NCI-H2081 treated with DMSO at 0.1 percent for 48 hours (cell line): ENCODE results near the gene CYGB.
A peak's percentile ranks its signal among the peaks of the same experiment; 100 is the strongest.
"Not testable (repeated sequence)": the region's sequence is repeated elsewhere in the genome, so short reads cannot be mapped to it uniquely, and the experiment has no call there.

ENCODE experiments used
- DNase-seq: peaks from one replicate; lab custom pipeline; 2025; lab: John Stamatoyannopoulos, UW

CYGB gene

DNA sequence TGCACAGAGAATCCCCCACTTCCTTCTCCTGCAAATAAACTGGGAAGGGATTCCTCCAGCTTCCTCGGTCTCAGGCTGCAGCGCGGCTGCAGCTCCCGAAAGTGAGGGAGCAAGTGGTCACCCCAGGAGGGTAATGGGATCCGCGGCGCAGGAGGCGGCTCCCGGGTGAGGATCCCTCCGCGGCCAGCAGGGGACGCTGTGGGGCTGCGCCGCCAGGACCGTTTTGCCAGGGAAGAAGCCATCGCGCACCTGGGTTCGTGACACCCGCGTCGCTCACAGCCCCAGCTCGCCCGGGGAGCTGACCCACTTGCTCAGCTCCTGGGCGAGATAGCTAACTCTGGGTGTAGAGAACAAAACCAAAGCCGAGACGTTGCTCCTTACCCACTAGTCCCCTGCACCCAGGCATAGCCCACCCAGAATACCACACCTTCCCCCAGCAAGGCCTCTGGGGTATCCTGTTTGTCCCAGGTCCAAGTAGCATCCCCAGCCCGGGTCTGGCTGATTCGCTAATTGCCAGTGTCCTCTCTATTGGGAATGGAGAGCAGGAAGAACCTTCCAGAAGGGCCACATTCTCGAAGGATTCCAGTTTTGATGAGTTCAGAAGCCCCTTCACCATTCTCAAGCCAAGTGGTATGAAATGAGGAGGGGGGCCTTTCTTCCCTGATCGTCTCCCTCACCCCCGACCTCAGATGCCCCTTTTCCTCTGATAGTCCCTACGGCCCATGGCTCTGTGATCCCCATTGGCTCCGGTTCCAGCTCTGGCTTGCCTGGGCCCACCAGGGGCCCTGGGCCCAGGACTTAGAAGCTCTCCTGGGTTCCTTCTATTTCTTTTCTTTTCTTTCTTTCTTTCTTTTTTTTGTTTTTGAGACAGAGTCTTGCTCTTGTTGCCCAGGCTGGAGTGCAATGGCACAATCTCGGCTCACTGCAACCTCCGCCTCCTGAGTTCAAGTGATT, 14.1 kb downstream of the CYGB start:
- peak; percentile 25 for DNase-seq

DNA sequence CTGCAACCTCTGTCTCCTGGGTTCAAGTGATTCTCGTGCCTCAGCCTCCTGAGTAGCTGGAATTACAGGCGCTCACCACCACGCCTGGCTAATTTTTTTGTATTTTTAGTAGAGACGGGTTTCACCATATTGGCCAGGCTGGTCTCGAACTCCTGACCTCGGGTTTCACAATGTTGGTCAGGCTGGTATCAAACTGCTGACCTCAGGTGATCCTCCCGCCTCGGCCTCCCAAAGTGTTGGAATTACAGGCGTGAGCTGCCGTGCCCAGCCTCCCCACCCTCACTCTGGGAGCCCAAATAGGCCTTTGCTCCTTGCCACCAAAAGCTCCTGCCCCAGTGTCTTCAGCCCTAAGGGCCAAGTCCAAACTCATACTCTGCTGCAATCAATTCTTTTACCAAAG, 15.8 kb downstream of the CYGB start:
- DNase-seq, result not testable (repeated sequence)

DNA sequence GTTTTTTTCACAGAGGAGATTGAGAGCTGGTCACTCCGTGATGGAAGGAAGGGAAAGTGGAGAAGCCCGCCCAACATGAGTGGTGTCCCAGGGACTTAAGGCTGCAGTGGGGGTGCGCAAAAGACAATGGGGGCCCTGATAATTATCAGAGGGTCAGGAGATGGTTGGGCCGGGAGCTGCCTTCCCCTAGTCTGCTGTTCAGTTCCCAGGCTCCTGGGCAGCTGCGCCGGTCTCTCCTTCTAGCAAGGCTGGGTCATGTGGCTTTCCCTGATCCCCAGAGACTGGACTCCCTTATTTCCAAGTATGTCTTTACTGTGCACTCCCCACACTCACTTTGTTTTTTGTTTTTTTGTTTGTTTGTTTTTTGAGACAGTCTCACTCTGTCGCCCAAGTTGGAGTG, 16.2 kb downstream of the CYGB start:
- DNase-seq, result no peak

DNA sequence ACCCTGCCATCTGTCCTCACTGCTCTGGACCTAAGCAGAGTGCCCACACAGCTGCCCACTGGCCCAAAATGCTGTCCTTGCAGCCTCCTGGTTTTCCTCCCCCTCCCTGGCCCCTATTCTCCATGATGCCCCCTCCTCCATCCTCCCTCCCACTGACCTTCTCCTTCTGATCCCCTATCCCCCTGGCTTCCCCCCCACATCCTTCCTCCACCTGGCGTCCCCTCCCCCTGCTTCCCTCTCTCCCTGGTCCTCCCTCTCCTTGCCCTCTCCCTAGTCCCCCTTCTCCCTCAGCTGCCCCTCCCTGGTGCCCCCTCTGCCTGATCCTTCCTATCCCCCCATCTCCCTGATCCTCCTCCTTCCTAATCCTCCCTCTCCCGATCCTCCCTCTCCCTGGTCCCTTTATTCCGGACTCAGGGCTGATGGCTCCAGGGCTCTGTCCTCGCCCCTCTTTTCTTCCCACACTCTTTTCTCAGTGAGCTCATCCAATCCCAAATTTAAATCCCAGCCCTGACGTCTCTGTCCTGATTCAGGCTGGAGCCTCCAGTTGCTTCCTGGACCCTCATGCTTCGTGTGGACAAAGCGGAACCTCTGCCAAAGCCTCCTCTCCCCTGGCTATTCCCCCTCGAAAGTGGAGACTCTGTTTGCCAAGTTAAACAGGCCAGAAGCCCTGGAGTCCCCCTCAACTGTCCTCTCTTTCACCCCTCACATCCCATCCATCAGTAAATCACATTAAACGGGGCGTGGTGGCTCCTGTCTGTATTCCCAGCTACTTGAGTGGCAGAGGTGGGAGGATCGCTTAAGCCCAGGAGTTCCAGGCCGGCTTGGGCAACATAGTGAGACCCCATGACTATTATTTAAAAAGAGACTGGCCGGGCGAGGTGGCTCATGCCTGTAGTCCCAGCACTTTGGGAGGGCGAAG, 18.2 kb downstream of the CYGB start:
- DNase-seq, result no peak

DNA sequence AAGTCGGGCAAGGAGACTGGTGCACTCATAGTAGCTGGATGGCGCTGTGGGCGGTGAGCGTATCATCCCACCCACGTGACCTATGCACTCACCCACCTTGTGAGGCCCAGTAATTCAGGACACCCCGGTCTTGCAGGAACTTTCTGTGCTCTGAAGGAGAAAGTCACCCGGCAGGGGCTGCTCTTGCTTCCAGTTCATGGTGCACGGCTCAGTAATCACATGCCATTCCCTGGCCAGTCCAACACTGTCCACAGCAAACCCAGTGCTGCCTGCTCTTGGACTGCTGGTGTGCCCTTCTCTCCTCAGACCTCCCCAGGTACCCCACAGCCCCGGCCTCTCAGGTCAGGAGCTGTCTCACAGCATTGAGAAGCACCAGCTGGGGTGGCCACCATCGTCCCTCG, 19.9 kb downstream of the CYGB start:
- DNase-seq, result no peak

DNA sequence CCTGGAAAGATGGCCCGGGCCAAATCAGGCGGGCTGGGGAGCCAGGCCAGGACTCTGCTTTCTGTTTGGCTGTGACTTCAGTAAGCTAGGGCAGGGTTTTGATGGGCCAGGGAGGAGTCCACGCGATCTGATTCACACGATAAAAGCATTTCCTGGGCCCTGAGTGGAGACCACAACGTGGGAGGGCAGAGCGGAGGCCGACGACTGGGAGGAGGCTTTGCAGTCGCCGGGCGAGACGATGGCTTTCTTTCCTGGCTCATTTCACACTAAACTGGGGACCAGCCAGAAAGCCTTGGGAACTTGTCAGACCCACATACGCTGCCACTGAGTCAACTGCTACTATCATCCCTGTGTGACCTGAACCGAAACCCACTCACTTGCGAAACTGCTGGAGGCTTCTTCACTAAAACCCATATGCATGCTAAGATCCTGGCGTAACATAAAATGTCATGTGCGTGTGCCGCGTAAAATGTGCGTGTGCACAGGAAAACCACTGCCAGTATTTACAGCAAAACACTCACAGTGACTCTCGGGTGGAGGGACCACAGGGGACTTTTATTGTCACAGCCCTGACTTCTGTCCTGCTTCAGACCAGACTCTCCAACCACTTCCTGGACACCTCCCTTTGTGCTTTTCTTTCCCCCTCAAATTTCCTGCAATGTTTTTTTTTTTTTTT, 22.1 kb downstream of the CYGB start:
- DNase-seq, result no peak

DNA sequence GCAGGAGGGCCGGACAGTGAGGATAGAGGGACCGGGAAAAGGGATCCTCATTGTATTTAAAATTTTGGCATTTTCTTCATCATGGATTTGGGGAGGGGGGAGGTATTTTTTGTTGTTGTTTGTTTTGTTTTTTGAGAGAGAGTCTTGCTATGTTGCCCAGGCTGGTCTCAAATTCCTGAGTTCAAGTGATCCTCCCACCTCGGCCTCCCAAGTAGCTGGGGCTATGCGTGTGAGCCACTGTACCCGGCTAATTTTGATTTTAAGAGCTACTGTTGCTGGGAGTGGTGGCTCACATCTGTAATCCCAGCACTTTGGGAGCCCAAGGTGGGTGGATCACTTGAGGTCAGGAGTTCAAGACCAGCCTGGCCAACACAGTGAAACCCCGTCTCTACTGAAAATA, 23.2 kb downstream of the CYGB start:
- DNase-seq, result not testable (repeated sequence)

DNA sequence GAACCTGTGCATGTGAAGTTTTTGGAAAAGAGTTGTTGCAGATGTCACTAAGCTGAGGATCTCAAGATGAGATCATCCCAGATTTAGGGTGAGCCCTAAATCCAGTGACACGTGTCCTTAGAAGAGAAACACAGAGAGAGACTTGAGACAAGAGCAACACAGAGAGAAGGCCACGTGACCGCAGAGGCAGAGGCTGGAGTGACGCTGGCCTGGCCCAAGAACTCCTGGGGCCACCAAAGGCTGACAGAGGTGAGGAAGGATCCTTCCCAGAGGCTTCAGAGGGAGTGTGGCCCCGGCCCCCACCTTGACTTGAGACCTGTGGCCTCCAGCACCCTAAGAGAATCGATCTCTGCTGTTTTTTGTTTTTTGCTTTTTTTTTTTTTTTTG, 24.2 kb downstream of the CYGB start:
- DNase-seq, result no peak

DNA sequence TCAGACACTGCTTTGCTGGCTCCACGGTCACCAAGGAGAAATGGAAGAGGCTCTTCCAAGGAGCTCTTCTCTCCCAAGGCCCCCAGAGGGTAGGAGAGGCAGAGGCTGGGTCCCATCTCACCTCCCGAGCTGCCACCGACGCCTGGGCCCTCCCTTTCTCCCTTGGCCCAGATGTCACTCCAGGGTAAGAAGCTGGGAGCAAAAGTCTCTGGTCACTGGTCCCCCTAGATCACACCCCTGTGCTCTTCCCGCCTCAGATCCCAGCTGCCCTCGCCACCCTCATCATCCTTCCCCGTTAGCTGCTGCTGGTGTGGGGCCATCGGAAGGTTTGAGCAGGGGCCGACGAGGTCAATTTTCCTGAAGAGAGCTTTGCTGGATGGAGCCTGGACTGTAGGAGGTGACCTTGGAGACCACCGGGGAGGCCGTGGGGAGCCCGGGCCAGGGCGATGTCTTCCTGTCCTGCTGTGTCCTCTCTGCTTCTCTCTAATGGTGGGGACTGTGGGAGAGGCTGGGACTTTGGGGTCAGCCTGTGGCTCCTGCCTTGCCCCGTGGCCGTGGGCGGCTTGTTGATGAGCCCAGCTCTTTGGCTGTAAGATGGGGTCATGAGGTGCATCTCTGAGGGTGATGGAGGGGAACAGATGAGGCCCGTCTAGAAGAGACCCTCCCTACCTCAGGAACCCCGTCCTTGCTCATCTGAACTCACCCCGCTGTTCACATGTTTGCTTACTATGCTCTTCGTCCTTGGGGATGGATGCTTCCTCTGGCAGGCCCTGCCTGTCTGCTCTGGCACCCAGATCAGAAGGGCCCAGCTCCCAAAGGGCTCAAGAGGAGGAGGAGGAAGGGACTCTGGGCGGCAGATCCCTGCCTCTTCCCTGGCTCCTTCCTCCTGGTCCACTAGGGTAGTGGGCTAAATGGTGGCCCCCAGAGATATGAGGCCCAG, 24.9 kb downstream of the CYGB start:
- DNase-seq, result no peak

DNA sequence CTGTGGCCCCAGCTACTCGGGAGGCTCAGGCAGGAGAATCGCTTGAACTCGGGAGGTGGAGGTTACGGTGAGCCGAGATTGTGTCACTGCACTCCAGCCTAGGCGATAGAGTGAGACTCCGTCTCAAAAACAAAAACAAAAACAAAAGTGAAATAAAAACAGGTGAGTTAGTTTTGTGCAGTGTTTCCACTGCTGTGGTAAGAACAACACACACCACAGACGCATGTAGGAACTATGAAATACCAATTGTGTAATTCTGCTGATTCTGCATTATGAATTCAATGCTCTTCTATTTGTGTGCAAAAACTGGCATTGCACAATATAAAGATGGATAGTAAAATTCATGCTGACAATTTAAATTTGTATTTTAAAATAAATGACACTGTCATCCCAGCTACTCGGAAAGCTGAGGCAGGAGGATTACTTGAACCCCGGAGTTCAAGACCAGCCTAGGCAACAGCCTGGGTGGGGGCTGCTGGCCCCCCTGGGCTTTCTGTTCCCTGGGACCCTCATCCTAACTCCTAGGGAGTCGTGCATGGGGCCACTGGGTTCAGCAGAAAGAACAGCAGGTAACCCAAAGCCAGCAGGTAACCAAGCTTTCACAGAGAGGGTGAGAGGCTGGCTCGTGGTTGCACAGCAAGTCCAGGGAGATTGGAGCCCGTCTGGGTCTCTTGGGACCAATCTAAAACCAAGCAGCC, 25.7 kb downstream of the CYGB start:
- DNase-seq, result no peak

DNA sequence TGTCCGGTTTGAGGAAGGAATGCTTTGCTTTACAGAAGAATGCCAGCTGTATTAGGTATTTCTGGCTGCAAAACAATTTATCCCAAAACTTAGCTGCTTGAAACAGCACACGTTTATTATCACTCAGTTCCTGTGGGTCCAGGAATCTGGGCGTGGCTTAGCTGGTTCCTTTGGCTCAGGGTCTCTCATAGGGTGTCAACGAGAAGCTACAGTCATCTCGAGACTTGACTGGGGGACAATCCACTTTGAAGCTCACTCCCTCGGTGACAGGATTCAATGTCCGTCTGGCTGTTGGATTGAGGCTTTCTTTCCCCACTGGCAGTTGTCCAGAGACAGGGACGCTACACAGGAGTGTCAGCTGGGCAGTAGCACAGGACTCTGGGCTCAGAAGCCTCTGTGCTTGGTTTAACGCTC, 26.7 kb downstream of the CYGB start:
- DNase-seq, result no peak

DNA sequence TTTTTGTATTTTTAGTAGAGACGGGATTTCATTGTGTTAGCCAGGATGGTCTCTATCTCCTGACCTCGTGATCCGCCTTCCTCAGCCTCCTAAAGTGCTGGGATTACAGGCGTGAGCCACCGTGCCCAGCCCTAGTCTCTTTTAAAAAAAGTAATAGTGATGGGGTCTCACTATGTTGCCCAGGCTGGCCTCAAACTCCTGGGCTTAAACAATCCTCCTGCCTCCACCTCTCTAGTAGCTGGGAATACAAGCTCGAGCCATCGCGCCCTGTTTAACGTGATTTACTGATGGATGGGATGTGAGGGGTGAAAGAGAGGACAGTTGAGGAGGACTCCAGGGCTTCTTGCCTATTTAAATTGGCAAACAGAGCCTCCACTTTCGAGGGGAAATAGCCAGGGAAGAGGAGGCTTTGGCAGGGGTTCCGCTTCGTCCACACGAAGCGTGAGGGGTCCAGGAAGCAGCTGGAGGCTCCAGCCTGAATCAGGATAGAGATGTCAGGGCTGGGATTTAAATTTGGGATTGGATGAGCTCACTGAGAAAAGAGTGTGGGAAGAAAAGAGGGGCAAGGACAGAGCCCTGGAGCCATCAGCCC, 28.9 kb downstream of the CYGB start:
- DNase-seq, result not testable (repeated sequence)

DNA sequence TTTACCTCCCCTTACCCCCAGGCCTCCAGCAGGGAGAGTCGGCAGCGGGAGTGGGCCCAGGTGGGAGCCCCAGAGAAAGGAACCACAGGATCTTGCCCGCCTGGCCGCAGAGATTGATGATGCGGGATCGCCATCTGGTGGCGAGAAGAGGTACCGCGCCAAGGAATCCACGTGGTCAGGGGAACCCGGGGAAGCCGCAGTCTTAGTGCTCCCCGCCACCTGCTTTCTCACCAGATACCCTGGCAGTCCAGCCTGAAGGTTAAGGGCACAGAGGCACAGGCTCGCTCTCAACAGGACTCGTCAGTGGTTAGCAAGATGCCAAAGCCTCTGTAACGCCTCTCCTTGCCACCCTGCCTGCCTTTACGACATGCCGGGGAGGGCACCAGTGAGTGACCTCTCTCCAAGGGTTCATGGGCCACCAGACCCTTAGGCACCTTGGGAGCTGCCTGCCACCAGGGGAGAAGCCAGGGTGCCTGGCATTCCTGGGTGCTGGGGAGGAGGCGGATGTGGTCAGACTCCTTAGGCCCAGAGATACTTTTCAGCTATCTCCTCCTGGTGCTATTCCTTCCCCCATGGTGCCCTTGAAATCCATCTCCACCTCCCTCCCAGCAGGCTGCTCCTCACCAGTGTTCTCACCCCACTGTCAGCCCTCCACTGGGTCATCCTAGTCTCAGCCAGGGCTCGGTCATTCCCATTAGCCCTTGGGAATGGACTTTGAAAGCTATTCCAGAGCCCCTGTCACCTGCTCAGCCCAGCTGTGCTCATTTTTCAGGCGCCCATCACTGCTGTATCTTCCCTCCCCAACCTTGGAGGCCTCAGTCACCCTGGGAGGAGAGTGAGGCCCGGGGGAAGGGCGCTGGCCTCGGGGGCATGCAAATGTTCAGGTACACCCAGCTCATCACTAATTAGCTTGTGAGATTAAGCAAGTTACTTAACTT, 30.8 kb downstream of the CYGB start:
- peak; percentile 38 for DNase-seq

DNA sequence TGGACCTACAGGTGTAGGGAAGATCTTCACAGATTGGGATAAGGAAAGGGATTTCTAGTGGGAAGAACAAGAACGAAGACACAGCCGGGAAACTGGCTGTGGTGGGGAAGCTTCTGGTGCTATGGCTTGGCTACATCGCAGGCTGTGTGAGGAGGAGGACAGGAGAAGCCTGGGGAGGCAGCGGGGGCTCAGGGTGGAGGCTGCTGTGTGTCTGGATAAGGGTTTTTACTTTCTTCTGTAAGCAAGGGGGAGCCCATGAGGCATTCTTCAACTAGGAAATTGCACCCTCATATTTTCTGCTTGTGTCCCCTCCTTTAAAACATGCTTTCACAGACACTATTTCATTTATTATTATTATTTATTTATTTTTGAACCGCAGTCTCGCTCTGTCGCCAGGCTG, 33.4 kb downstream of the CYGB start:
- DNase-seq, result no peak

DNA sequence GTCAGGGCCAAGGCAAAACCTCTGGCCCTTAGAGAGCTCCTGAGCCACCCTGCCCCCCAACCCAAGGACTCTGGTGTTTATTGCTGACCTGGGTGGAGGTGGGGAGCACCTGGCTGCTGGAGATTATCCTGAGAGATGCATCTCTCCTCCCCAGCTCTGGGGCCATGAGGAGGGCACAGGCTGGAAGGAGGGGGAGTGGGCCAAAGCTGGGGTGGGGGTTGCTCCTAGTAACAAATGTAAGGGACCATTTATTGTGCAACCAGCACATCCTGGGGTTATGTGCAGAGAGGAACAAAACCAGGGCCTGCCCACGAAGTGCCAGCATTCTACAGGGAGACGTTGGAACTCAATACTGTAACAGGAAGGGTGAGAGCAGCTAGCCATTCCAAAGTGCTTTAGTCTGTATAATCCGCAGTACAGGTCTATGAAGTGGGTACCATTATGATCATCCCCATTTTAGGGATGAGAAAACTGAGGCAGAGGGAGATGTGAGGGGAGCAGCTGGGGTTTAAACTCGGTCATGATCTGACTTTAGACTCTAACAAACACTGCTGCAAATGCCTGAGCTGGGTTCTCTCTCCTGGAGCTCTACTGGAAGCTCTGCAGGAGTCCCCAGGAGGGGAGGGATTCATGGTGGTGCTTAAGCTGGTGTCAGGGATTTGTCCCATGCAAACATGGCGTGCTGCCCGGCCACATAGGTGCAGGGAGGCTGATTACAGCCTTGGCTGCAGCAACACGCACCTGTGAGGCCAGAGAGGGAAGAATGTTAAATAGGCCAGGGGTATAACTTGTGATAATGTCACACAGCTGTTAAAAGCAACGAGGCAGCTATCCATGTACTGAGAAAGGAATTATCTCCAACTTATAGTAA, 34.9 kb downstream of the CYGB start:
- DNase-seq, result no peak

DNA sequence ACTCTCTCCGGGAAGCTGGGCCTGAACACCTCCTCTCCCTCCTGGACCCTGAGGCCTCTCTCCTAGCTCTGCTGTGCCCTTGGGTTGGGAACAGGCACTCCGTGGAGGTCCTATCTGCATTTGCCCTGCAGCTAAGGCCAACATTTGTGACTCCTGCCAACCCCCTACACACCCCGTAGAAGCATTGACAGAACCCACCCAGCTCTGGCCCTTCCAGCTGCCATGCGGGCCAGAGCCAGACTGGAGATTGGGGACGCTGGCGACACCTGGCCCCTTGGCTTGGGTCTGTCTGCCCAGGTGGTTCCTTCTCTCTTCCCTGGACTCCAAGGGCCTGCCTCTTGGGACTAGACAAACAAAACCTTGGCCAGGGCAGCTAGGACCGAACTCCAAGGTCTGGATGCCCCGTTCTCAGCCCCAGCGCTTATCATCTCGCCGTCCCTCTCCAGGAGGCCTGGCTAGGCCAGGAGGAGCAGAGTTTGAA, 35.6 kb downstream of the CYGB start:
- DNase-seq, result no peak

DNA sequence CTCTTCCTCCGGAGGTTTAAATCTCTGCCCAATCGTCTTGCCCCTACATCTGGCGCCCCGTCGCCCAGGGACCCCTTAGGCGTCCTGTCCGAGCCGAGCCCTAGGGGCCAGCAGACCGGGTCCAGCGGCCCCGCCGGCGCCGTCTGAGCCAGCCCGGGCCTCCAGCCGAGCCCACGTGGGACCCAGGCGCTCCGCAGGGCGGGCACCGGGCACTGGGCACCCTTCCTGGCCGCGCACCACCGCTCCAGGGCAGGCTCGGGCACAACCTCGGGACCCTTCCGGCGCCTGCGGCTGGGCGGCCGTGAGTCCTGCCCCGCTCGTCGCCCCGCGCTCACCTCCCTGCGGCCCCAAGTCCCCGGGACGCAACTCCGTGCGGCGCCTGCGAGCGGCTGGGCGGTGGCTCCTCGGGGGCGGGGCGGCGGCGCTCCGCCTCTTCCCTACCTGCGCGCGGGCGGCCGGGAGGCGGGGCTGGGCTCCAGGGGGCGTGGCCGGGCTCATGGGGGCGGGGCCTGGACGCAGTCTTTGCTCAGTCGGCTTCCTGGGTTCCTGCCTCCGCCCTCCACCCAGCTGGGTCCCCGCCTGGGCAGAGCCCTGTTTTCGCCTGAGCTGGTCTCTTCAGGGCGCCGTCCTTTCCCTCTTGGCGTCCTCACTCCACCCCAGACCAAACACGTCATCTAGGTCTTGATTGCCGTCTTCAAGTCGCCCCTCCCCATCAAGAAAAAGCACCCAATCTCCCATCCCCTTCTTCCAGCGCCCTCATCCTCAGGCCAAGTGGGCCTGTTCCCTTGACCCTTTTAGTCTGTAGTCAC, 36.3 kb downstream of the CYGB start, which contains the start of gene RHBDF2:
TSS of gene RHBDF2 (minus strand) at position 406 of the 809 bp plus-strand sequence. CDS start 19,899 bp downstream, outside the sequence.
- peak; percentile 48 for DNase-seq
